Fibroblast of mammary gland (primary cell): Measurements from ENCODE around the gene PAIP2.
"Not testable (repeated sequence)": the region's sequence is repeated elsewhere in the genome, so short reads cannot be mapped to it uniquely, and the experiment has no call there.

ENCODE experiments used
- DNase-seq: peaks from one replicate; pipeline ENCODE4 v3.0.0-alpha.2; 2010; ENCODE audit warnings: low read depth
- H3K4me3 ChIP-seq: 2 replicates; pipeline ENCODE4 v1.5.1; 2011; ENCODE audit warnings: low read depth, mild to moderate bottlenecking, low read length, moderate library complexity; ENCODE audit not compliant: control insufficient read depth
- CTCF ChIP-seq: conservative IDR thresholded peaks from 2 replicates; pipeline ENCODE4 v1.5.1; 2011; ENCODE audit warnings: low read depth, low read length, inconsistent platforms; ENCODE audit not compliant: control insufficient read depth, insufficient read depth

The PAIP2 gene

GRCh38 chr5:139383993-139384590, 42.4 kb downstream of the PAIP2 start:
- DNase-seq, result no peak
- TF ChIP-seq CTCF, result no peak
- H3K4me3 ChIP-seq, result no peak overlapping the region

GRCh38 chr5:139384591-139385051, 43.0 kb downstream of the PAIP2 start:
- no peak overlapping the region for H3K4me3 ChIP-seq
- no peak for TF ChIP-seq CTCF
- no peak for DNase-seq

GRCh38 chr5:139385061-139386049, 43.7 kb downstream of the PAIP2 start:
- no peak for TF ChIP-seq CTCF
- DNase-seq, result no peak
- no peak overlapping the region for H3K4me3 ChIP-seq

- H3K4me3 ChIP-seq, result no peak overlapping the region
- DNase-seq, result no peak
- no peak for TF ChIP-seq CTCF
Measured at GRCh38 chr5:139386050-139386438, 44.4 kb downstream of the PAIP2 start.

- H3K4me3 ChIP-seq, DNase-seq: not testable (repeated sequence)
Measured at GRCh38 chr5:139386956-139387355, 45.3 kb downstream of the PAIP2 start.

GRCh38 chr5:139387611-139388197, 46.0 kb downstream of the PAIP2 start:
- no peak for TF ChIP-seq CTCF
- no peak overlapping the region for H3K4me3 ChIP-seq
- no peak for DNase-seq
